OCI-LY3 (cell line): ENCODE data around the gene TENM4.

Source experiments
- H2AFZ ChIP-seq: fragments of 200-600, 300-600 bp; shearing (Covaris generic); 2 replicates; pipeline ENCODE4 v1.6.0; 2014; ENCODE audit warnings: antibody characterized with exemption, low read depth, low read length
- H3K27ac ChIP-seq: fragments of 200-600, 300-600 bp; sonication (generic); 2 replicates; pipeline ENCODE4 v1.5.1; 2014; ENCODE audit warnings: mild to moderate bottlenecking, low read length, moderate library complexity, mixed read lengths
- H3K27me3 ChIP-seq: fragments of 200-600, 300-600 bp; sonication (generic); 2 replicates; pipeline ENCODE4 v1.6.1; 2014; ENCODE audit warnings: low read depth, low read length, mixed read lengths
- H3K36me3 ChIP-seq: fragments of 200-600, 300-600 bp; sonication (generic); replicated peaks from 2 replicates; pipeline ENCODE3; 2014; ENCODE audit warnings: low read depth, low read length, mixed read lengths
- H3K4me1 ChIP-seq: fragments of 300-600, 200-600 bp; sonication (generic); 2 replicates; pipeline ENCODE4 v1.6.1; 2014; ENCODE audit warnings: low read length, mixed read lengths
- H3K4me2 ChIP-seq: fragments of 200-600, 300-600 bp; sonication (generic); 2 replicates; pipeline ENCODE4 v1.6.1; 2014; ENCODE audit warnings: low read length, mixed read lengths
- H3K4me3 ChIP-seq: fragments of 300-600, 200-600 bp; sonication (generic); 2 replicates; pipeline ENCODE4 v1.5.1; 2014; ENCODE audit warnings: antibody characterized with exemption, mild to moderate bottlenecking, low read length, moderate library complexity
- H3K79me2 ChIP-seq: fragments of 300-600, 200-600 bp; shearing (Covaris generic); 2 replicates; pipeline ENCODE4 v1.6.1; 2014; ENCODE audit warnings: mild to moderate bottlenecking, low read length, mixed read lengths
- H3K9ac ChIP-seq: fragments of 300-600, 200-600 bp; shearing (Covaris generic); 2 replicates; pipeline ENCODE4 v1.6.0; 2014; ENCODE audit warnings: mild to moderate bottlenecking, low read length, moderate library complexity
- H3K9me3 ChIP-seq: fragments of 200-600, 300-600 bp; shearing (Covaris generic); 2 replicates; pipeline ENCODE4 v1.6.1; 2014; ENCODE audit warnings: low read length, mixed read lengths; ENCODE audit not compliant: insufficient read depth
- H4K20me1 ChIP-seq: fragments of 200-600, 300-600 bp; sonication (generic); 2 replicates; pipeline ENCODE4 v1.6.1; 2016; ENCODE audit warnings: low read length, mixed read lengths; ENCODE audit not compliant: insufficient read depth
- EZH2phosphoT487 ChIP-seq: fragments of 200-600 bp; shearing (Covaris generic); IDR thresholded peaks from 2 replicates; pipeline ENCODE4 v1.6.1; 2018; ENCODE audit warnings: antibody characterized with exemption, mixed run types, low read depth
- TF ChIP-seq, protein P1 (sequence below): fragments of 200-600, 300-600 bp; sonication (generic); IDR thresholded peaks from 2 replicates; pipeline ENCODE4 v1.5.1; 2014; ENCODE audit warnings: antibody characterized with exemption, low read length, low read depth

The TENM4 gene

GRCh38 chr11:78906566-78906965, 534.3 kb downstream of the TENM4 start:
- TF ChIP-seq EZH2phosphoT487 = no peak
- TF ChIP-seq, protein P1, sequence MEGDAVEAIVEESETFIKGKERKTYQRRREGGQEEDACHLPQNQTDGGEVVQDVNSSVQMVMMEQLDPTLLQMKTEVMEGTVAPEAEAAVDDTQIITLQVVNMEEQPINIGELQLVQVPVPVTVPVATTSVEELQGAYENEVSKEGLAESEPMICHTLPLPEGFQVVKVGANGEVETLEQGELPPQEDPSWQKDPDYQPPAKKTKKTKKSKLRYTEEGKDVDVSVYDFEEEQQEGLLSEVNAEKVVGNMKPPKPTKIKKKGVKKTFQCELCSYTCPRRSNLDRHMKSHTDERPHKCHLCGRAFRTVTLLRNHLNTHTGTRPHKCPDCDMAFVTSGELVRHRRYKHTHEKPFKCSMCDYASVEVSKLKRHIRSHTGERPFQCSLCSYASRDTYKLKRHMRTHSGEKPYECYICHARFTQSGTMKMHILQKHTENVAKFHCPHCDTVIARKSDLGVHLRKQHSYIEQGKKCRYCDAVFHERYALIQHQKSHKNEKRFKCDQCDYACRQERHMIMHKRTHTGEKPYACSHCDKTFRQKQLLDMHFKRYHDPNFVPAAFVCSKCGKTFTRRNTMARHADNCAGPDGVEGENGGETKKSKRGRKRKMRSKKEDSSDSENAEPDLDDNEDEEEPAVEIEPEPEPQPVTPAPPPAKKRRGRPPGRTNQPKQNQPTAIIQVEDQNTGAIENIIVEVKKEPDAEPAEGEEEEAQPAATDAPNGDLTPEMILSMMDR = no peak
- no peaks in the 10 kb centered on the region for H3K9me3 ChIP-seq
- H3K27ac ChIP-seq = no peak overlapping the region
- no peaks in the 10 kb centered on the region for H3K36me3 ChIP-seq
- H3K27me3 ChIP-seq = no peaks in the 10 kb centered on the region
- no peaks in the 10 kb centered on the region for H3K79me2 ChIP-seq
- H3K9ac ChIP-seq = no peak overlapping the region
- peaks cover 9% of the 10 kb centered on the region for H3K4me1 ChIP-seq
- H4K20me1 ChIP-seq = 0 out of 2 replicates have a peak, but pooled peaks cover 2% of the 10 kb centered on the region
- no peak overlapping the region for H3K4me3 ChIP-seq
- no peak overlapping the region for H3K4me2 ChIP-seq
- H2AFZ ChIP-seq = no peak overlapping the region

GRCh38 chr11:78905756-78906155, 535.1 kb downstream of the TENM4 start:
- Histone ChIP-seq H3K4me3 (no peak overlapping the region), H3K27me3 (no peaks in the 10 kb centered on the region), H3K36me3 (no peaks in the 10 kb centered on the region), H3K4me2 (no peak overlapping the region), H3K27ac (no peak overlapping the region), H3K79me2 (no peaks in the 10 kb centered on the region), H2AFZ (no peak overlapping the region), H3K4me1 (peaks cover 9% of the 10 kb centered on the region), H3K9me3 (no peaks in the 10 kb centered on the region), H4K20me1 (0 out of 2 replicates have a peak, but pooled peaks cover 2% of the 10 kb centered on the region), H3K9ac (no peak overlapping the region)
- TF ChIP-seq, protein P1 = no peak
- no peak for TF ChIP-seq EZH2phosphoT487

- Histone ChIP-seq H3K27ac (no peak overlapping the region), H3K9ac (no peak overlapping the region), H3K4me2 (no peak overlapping the region), H3K27me3 (no peaks in the 10 kb centered on the region), H3K36me3 (no peaks in the 10 kb centered on the region), H3K4me3 (no peak overlapping the region), H4K20me1 (0 out of 2 replicates have a peak, but pooled peaks cover 2% of the 10 kb centered on the region), H3K4me1 (peaks cover 9% of the 10 kb centered on the region), H3K9me3 (no peaks in the 10 kb centered on the region), H3K79me2 (no peaks in the 10 kb centered on the region), H2AFZ (no peak overlapping the region)
- TF ChIP-seq, protein P1 = no peak
- no peak for TF ChIP-seq EZH2phosphoT487
These were observed 537.9 kb downstream of the TENM4 start for GRCh38 chr11:78902771-78903507.

DNA sequence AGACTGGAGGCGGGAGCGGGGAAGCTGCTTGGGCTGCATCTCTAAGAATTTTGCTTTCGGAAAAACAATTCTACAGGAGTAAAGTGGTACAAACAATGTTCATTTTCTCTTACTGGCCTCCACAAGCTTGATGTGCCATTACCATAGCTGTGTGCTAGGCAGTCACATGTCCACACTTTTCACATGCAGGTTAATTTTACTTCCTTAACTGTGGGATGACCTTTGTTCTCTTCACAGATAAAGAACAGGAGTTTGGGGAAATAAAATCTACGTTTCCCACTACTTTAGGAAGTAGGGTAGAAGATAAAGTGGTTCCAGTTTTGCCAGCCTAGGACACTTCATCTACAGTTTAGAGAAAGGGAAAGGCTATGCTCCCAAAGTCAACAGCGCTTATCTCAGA, 539.0 kb downstream of the TENM4 start:
- Histone ChIP-seq H3K79me2 (no peaks in the 10 kb centered on the region), H3K27me3 (no peaks in the 10 kb centered on the region), H3K4me2 (no peak overlapping the region), H2AFZ (no peak overlapping the region), H4K20me1 (0 out of 2 replicates have a peak, but pooled peaks cover 2% of the 10 kb centered on the region), H3K27ac (no peak overlapping the region), H3K9ac (no peak overlapping the region), H3K36me3 (no peaks in the 10 kb centered on the region), H3K4me1 (peaks cover 7% of the 10 kb centered on the region), H3K4me3 (no peak overlapping the region), H3K9me3 (no peaks in the 10 kb centered on the region)
- TF ChIP-seq EZH2phosphoT487 = no peak
- TF ChIP-seq, protein P1 = no peak
